Hepatocyte (in vitro differentiated cells): ENCODE measurements around the gene KIAA1958. TPM values are rescaled to one million over a fixed set of nuclear protein-coding genes. Genes with fewer than 3 reads are reported as not detected.

ENCODE experiments used
- DNase-seq: peaks from one replicate; pipeline ENCODE4 v3.0.0-alpha.2; 2016; ENCODE audit warnings: low spot score
- H2AFZ ChIP-seq: fragments of 200-600 bp; sonication (generic); 2 replicates; pipeline ENCODE4 v1.6.0; 2016; ENCODE audit warnings: antibody characterized with exemption, mild to moderate bottlenecking
- H3K27ac ChIP-seq: fragments of 200-600 bp; sonication (generic); 2 replicates; pipeline ENCODE4 v1.5.1; 2016; ENCODE audit warnings: mild to moderate bottlenecking
- H3K27me3 ChIP-seq: fragments of 200-600 bp; sonication (generic); 2 replicates; pipeline ENCODE4 v1.6.1; 2016
- H3K36me3 ChIP-seq: fragments of 200-600 bp; sonication (generic); replicated peaks from 2 replicates; pipeline ENCODE4 v1.5.1; 2016; ENCODE audit warnings: low read depth; ENCODE audit not compliant: insufficient read depth
- H3K4me1 ChIP-seq: fragments of 200-600 bp; sonication (generic); 2 replicates; pipeline ENCODE4 v1.5.1; 2016; ENCODE audit warnings: mild to moderate bottlenecking, moderate library complexity; ENCODE audit not compliant: insufficient read depth
- H3K4me2 ChIP-seq: fragments of 200-600 bp; sonication (generic); 2 replicates; pipeline ENCODE4 v1.6.0; 2016
- H3K4me3 ChIP-seq: fragments of 200-600 bp; sonication (generic); 2 replicates; pipeline ENCODE4 v1.5.1; 2016; ENCODE audit warnings: mild to moderate bottlenecking
- H3K79me2 ChIP-seq: fragments of 200-600 bp; sonication (generic); 2 replicates; pipeline ENCODE4 v1.6.0; 2017; ENCODE audit warnings: mild to moderate bottlenecking
- H3K9me2 ChIP-seq: fragments of 200-600 bp; sonication (generic); replicated peaks from 2 replicates; pipeline ENCODE4 v1.6.0; 2017; ENCODE audit warnings: mild to moderate bottlenecking; ENCODE audit not compliant: insufficient read depth
- H3K9me3 ChIP-seq: fragments of 200-600 bp; sonication (generic); 2 replicates; pipeline ENCODE4 v1.5.1; 2016; ENCODE audit warnings: low read depth, mild to moderate bottlenecking
- H4K20me1 ChIP-seq: fragments of 200-600 bp; sonication (generic); 2 replicates; pipeline ENCODE4 v1.6.0; 2016; ENCODE audit warnings: mild to moderate bottlenecking; ENCODE audit not compliant: insufficient read depth, poor library complexity, severe bottlenecking
- EZH2 ChIP-seq: fragments of 200-600 bp; sonication (generic); IDR thresholded peaks from 2 replicates; pipeline ENCODE4 v1.6.1; 2016; ENCODE audit warnings: antibody characterized with exemption, mild to moderate bottlenecking, borderline replicate concordance
- EZH2phosphoT487 ChIP-seq: fragments of 200-600 bp; sonication (generic); IDR thresholded peaks from one replicate; pipeline ENCODE4 v1.6.1; 2018; ENCODE audit warnings: antibody characterized with exemption, mild to moderate bottlenecking, low read depth, moderate library complexity; ENCODE audit not compliant: unreplicated experiment, severe bottlenecking
- WGBS: methylation state at CpG from one replicate; pipeline ENCODE4 v1.1.6; 2016; ENCODE audit warnings: low lambda C conversion rate; ENCODE audit errors: missing lambda C conversion rate; 5-methylcytosine and 5-hydroxymethylcytosine counted together
- polyA plus RNA-seq: library from polyadenylated mRNA; unstranded; fragments of >200 nt; fragmentation: Nextera tagmentation; extraction: Ambion mirVana; gene quantifications from 2 replicates; pipeline ENCODE4 v1.2.1, GENCODE V29; 2016
- total RNA-seq: library from RNA; depleted of rRNA; stranded (reverse); fragments of >200 nt; gene quantifications from 2 replicates; pipeline ENCODE4 v1.2.3, GENCODE V29; 2014
- TF ChIP-seq, protein P1 (sequence below): fragments of 200-600 bp; sonication (generic); IDR thresholded peaks from 2 replicates; pipeline ENCODE4 v1.5.1; 2016; ENCODE audit warnings: antibody characterized with exemption, mild to moderate bottlenecking; ENCODE audit not compliant: poor library complexity

KIAA1958 gene
- total and polyA plus RNA-seq, 2 experiments from 2014 or later = 3.5 to 10.1 TPM

DNA sequence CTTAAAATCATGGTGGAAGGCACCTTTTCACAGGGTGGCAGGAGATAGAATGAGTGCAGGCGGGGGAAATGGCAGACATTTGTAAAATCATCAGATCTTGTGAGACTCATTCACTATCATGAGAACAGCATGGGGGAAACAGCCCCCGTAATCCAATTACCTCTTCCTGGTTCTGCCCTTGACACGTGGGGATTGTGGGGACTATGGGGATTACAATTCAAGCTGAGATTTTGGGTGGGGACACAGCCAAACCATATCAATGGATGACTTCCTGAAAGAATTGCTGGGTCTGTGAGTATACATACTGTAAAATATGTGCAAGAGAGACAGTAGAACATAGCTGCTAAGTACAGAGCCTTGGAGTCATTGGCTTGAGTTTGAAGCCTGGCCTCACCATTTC, 47.0 kb downstream of the KIAA1958 start:
- 85% methylated on average over 3 of the region's 3 CpGs for WGBS
- H3K9me2 ChIP-seq = no peaks in the 10 kb centered on the region
- H3K79me2 ChIP-seq = peaks cover 66% of the 10 kb centered on the region
- H3K9me3 ChIP-seq = no peaks in the 10 kb centered on the region
- no peak for TF ChIP-seq EZH2
- TF ChIP-seq EZH2phosphoT487 = no peak
- TF ChIP-seq, protein P1, sequence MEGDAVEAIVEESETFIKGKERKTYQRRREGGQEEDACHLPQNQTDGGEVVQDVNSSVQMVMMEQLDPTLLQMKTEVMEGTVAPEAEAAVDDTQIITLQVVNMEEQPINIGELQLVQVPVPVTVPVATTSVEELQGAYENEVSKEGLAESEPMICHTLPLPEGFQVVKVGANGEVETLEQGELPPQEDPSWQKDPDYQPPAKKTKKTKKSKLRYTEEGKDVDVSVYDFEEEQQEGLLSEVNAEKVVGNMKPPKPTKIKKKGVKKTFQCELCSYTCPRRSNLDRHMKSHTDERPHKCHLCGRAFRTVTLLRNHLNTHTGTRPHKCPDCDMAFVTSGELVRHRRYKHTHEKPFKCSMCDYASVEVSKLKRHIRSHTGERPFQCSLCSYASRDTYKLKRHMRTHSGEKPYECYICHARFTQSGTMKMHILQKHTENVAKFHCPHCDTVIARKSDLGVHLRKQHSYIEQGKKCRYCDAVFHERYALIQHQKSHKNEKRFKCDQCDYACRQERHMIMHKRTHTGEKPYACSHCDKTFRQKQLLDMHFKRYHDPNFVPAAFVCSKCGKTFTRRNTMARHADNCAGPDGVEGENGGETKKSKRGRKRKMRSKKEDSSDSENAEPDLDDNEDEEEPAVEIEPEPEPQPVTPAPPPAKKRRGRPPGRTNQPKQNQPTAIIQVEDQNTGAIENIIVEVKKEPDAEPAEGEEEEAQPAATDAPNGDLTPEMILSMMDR = no peak
- no peak overlapping the region for H2AFZ ChIP-seq
- H3K4me2 ChIP-seq = no peak overlapping the region
- H3K4me1 ChIP-seq = peaks cover 7% of the 10 kb centered on the region
- no peaks in the 10 kb centered on the region for H3K36me3 ChIP-seq
- H3K27ac ChIP-seq = no peak overlapping the region
- no peak overlapping the region for H3K4me3 ChIP-seq
- DNase-seq = no peak
- no peaks in the 10 kb centered on the region for H3K27me3 ChIP-seq
- no peaks in the 10 kb centered on the region for H4K20me1 ChIP-seq

DNA sequence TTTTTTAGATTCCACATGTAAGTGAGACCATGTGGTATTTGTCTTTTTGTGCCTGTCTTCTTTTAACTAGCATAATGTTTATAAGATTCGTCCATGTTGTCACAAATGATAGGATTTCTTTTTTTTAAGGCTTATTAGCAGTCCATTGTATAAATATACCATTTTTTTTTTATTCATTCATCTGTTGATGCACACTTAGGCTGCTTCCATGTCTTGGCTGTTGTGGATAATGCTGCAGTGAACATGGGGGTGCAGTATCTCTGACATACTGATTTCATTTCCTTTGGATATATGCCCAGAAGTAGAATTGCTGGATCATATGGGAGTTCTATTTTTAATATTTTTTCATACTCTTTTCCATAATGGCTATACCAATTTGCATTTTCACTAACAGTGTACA, 48.7 kb downstream of the KIAA1958 start:
- Histone ChIP-seq H2AFZ (no peak overlapping the region), H3K4me2 (no peak overlapping the region), H3K79me2 (peaks cover 68% of the 10 kb centered on the region), H3K9me3 (no peaks in the 10 kb centered on the region), H3K27me3 (no peaks in the 10 kb centered on the region), H3K9me2 (no peaks in the 10 kb centered on the region), H3K4me1 (peaks cover 7% of the 10 kb centered on the region), H3K4me3 (no peak overlapping the region), H3K27ac (no peak overlapping the region), H3K36me3 (no peaks in the 10 kb centered on the region), H4K20me1 (no peaks in the 10 kb centered on the region)
- TF ChIP-seq EZH2phosphoT487 (no peak), EZH2 (no peak)
- TF ChIP-seq, protein P1 = no peak
- 0% methylated on average over 1 of the region's 1 CpG for WGBS
- no peak for DNase-seq

DNA sequence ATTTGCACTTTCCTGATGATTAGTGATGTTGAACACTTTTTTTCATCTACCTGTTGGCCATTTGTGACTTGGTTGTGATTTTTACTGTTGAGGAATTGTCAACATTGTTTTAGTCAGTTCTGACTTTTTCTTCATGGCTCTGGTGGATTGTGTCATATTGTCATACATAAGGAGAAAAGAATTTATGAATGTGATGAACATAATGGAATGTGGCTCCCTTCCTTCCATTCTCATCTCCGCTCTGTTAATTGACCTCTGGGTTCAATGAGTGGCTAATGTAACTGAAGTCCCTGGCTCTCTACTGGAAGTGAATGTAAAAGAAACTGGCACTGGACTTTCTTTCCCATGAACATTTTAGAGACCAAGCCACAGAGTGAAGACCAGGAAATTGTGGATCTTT, 49.2 kb downstream of the KIAA1958 start:
- 64% methylated on average over 1 of the region's 1 CpG for WGBS
- H3K9me2 ChIP-seq = no peaks in the 10 kb centered on the region
- no peaks in the 10 kb centered on the region for H4K20me1 ChIP-seq
- H3K27ac ChIP-seq = no peak overlapping the region
- H3K36me3 ChIP-seq = no peaks in the 10 kb centered on the region
- peaks cover 68% of the 10 kb centered on the region for H3K79me2 ChIP-seq
- no peak overlapping the region for H3K4me2 ChIP-seq
- DNase-seq = no peak
- H3K27me3 ChIP-seq = no peaks in the 10 kb centered on the region
- peaks cover 7% of the 10 kb centered on the region for H3K4me1 ChIP-seq
- H2AFZ ChIP-seq = no peak overlapping the region
- no peak overlapping the region for H3K4me3 ChIP-seq
- TF ChIP-seq EZH2phosphoT487 = no peak
- TF ChIP-seq EZH2 = no peak
- TF ChIP-seq, protein P1 = no peak
- H3K9me3 ChIP-seq = no peaks in the 10 kb centered on the region

DNA sequence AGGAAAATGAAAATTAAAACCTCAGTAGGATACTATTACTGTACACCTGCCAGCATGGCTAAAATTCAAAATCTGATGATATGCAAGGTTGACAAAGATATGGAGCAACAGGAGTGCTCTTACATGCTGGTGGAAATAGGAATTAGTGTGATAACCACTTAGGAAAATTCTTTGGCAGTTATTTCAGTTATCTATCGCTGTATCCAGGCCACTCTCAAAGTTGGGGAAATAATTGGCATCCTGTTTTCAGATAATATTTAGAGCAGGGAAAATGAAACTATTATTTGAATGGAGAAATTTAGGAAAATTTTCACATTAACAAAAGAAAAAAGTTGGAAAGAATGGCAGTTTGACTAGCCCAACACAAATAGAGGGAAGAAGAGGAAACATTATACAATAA, 50.9 kb downstream of the KIAA1958 start:
- Histone ChIP-seq H3K4me3 (no peak overlapping the region), H3K27ac (no peak overlapping the region), H3K36me3 (no peaks in the 10 kb centered on the region), H3K79me2 (peaks cover 69% of the 10 kb centered on the region), H4K20me1 (no peaks in the 10 kb centered on the region), H3K9me3 (no peaks in the 10 kb centered on the region), H3K9me2 (no peaks in the 10 kb centered on the region), H3K4me1 (no peaks in the 10 kb centered on the region), H3K4me2 (no peak overlapping the region), H2AFZ (no peak overlapping the region), H3K27me3 (no peaks in the 10 kb centered on the region)
- DNase-seq = no peak
- TF ChIP-seq EZH2phosphoT487 = no peak
- no peak for TF ChIP-seq EZH2
- TF ChIP-seq, protein P1 = no peak
- WGBS = 95% methylated on average over 1 of the region's 1 CpG
